Trophoblast cell (in vitro differentiated cells and primary cell): ENCODE results near the gene SIAH3.

Experiments
- DNase-seq, 2 donors: peaks; one replicate each; pipeline ENCODE4 v3.0.0-alpha.2; 2016
- H2AFZ ChIP-seq: 2 replicates; pipeline ENCODE4 v1.6.1; 2013; ENCODE audit warnings: low read length, moderate library complexity, mild to moderate bottlenecking; ENCODE audit not compliant: insufficient read depth, poor library complexity
- H2AK5ac ChIP-seq: 2 replicates; pipeline ENCODE4 v1.6.1; 2013; ENCODE audit warnings: mild to moderate bottlenecking, low read length
- H2BK120ac ChIP-seq: 2 replicates; pipeline ENCODE4 v1.6.1; 2013; ENCODE audit warnings: low read length, mild to moderate bottlenecking, moderate library complexity; ENCODE audit not compliant: insufficient read depth, poor library complexity
- H2BK12ac ChIP-seq: 2 replicates; pipeline ENCODE4 v1.6.1; 2013; ENCODE audit warnings: mild to moderate bottlenecking, low read length, moderate library complexity
- H2BK5ac ChIP-seq: 2 replicates; pipeline ENCODE4 v1.6.1; 2013; ENCODE audit warnings: low read length, low read depth, moderate library complexity, mild to moderate bottlenecking; ENCODE audit not compliant: poor library complexity
- H3K14ac ChIP-seq: 2 replicates; pipeline ENCODE4 v1.6.1; 2013; ENCODE audit warnings: mild to moderate bottlenecking, low read length
- H3K18ac ChIP-seq: 2 replicates; pipeline ENCODE4 v1.6.1; 2013; ENCODE audit warnings: mild to moderate bottlenecking, low read length
- H3K23ac ChIP-seq: 2 replicates; pipeline ENCODE4 v1.6.1; 2013; ENCODE audit warnings: low read length
- H3K27ac ChIP-seq: 2 replicates; pipeline ENCODE4 v1.5.1; 2013; ENCODE audit warnings: low read depth, mild to moderate bottlenecking, inconsistent platforms, low read length, moderate library complexity
- H3K27me3 ChIP-seq: 2 replicates; pipeline ENCODE4 v1.6.1; 2013; ENCODE audit warnings: inconsistent platforms, mild to moderate bottlenecking, low read length, moderate library complexity; ENCODE audit not compliant: insufficient read depth
- H3K36me3 ChIP-seq, 2 experiments: 1 replicate in 1 of 2; 2 replicates in 1 of 2; pipeline ENCODE4 v1.6.1; 2013; ENCODE audit warnings: low read length in 2 of 2, mild to moderate bottlenecking in 2 of 2, moderate library complexity in 1 of 2; ENCODE audit not compliant: insufficient read depth in 2 of 2, control insufficient read depth in 1 of 2
- H3K4ac ChIP-seq: 2 replicates; pipeline ENCODE4 v1.6.1; 2013; ENCODE audit warnings: low read depth, mild to moderate bottlenecking, low read length, moderate library complexity
- H3K4me1 ChIP-seq, 2 experiments: 1 replicate in 1 of 2; 2 replicates in 1 of 2; pipeline ENCODE4 v1.6.1; 2013; ENCODE audit warnings: low read length in 2 of 2, mild to moderate bottlenecking in 2 of 2, moderate library complexity in 1 of 2; ENCODE audit not compliant: insufficient read depth in 2 of 2, control insufficient read depth in 1 of 2
- H3K4me2 ChIP-seq: 2 replicates; pipeline ENCODE4 v1.6.1; 2013; ENCODE audit warnings: inconsistent platforms, mild to moderate bottlenecking, low read length, moderate library complexity
- H3K4me3 ChIP-seq: 2 replicates; pipeline ENCODE4 v1.5.1; 2013; ENCODE audit warnings: mild to moderate bottlenecking, low read depth, low read length, inconsistent platforms
- H3K79me1 ChIP-seq: one replicate; pipeline ENCODE4 v1.6.1; 2013; ENCODE audit warnings: low read length
- H3K79me2 ChIP-seq: 2 replicates; pipeline ENCODE4 v1.6.1; 2013; ENCODE audit warnings: low read length, mild to moderate bottlenecking; ENCODE audit not compliant: control insufficient read depth, insufficient read depth, poor library complexity
- H3K9ac ChIP-seq: 2 replicates; pipeline ENCODE4 v1.6.1; 2013; ENCODE audit warnings: mild to moderate bottlenecking, low read length
- H3K9me3 ChIP-seq: 2 replicates; pipeline ENCODE4 v1.6.1; 2013; ENCODE audit warnings: low read depth, mild to moderate bottlenecking, control low read depth, inconsistent platforms, low read length; ENCODE audit not compliant: insufficient read depth
- H4K12ac ChIP-seq: 2 replicates; pipeline ENCODE4 v1.6.1; 2013; ENCODE audit warnings: low read depth, mild to moderate bottlenecking, low read length, moderate library complexity
- H4K8ac ChIP-seq: 2 replicates; pipeline ENCODE4 v1.6.1; 2013; ENCODE audit warnings: low read depth, mild to moderate bottlenecking, low read length, moderate library complexity
- H4K91ac ChIP-seq: one replicate; pipeline ENCODE4 v1.6.1; 2013; ENCODE audit warnings: low read depth, mild to moderate bottlenecking, low read length, moderate library complexity
- WGBS: extraction: QIAGEN DNeasy Blood & Tissue Kit; methylation state at CpG from one replicate; pipeline ENCODE4 v1.1.7; 2013; ENCODE audit warnings: missing lambda C conversion rate; ENCODE audit not compliant: insufficient read length, insufficient coverage; ENCODE audit errors: extremely low coverage; 5-methylcytosine and 5-hydroxymethylcytosine counted together

The SIAH3 gene

DNA sequence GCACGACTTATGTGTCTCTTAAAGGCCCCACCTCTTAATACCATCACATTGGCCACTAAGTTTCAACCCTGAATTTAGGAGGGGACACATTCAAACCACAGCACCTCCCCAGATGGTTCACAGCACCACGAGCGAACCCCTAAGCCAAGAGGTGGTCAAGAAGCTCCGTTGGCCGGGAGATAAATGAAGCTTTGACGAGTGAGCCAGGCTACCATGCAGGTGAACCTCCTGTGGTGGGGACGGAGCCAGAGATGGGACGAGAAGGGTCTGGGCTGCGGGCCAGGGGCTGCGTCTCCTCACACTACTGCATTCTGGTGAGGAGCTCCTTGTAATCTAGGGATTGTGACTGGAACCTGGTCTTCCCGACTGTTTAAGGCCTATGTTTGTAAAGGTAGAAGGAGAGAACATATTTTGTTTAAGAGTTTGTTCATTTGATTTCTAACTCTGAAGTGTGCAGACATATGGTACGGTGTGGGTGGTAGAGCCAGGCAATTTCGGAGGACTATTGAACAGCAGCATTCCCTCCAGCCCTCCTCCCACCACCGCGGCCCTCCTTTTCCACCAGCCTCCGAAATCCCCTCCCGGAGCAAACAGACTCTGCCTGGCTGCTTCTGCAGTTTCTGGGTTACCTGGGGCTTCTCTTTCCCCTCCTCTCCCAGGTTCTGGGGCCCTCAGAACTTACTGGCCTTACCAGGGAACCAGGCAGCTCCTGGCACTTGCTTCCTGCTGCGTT, 31.3 kb downstream of the SIAH3 start:
- Histone ChIP-seq H3K18ac (no peak overlapping the region), H4K12ac (no peak overlapping the region), H3K27ac (no peak overlapping the region), H4K91ac (no peak overlapping the region), H3K23ac (no peak overlapping the region), H3K4me2 (no peak overlapping the region), H2BK12ac (no peak overlapping the region), H3K36me3 (no peaks in the 10 kb centered on the region), H3K27me3 (no peaks in the 10 kb centered on the region), H3K4me3 (no peak overlapping the region), H2BK5ac (no peak overlapping the region), H3K79me2 (no peaks in the 10 kb centered on the region), H2AFZ (no peak overlapping the region), H3K4ac (no peak overlapping the region), H2BK120ac (no peak overlapping the region), H4K8ac (no peak overlapping the region), H2AK5ac (no peak overlapping the region), H3K4me1 (no peaks in the 10 kb centered on the region), H3K9ac (no peak overlapping the region), H3K9me3 (no peaks in the 10 kb centered on the region), H3K14ac (no peak overlapping the region), H3K79me1 (no peaks in the 10 kb centered on the region)
- DNase-seq, result no peak
- no CpG with 5 or more reads among the region's 18 CpGs for WGBS

- Histone ChIP-seq H3K4me1 (no peaks in the 10 kb centered on the region), H2AFZ (no peak overlapping the region), H3K79me2 (no peaks in the 10 kb centered on the region), H2AK5ac (no peak overlapping the region), H3K9ac (no peak overlapping the region), H3K9me3 (no peaks in the 10 kb centered on the region), H3K23ac (no peak overlapping the region), H3K36me3 (no peaks in the 10 kb centered on the region), H4K12ac (no peak overlapping the region), H4K8ac (no peak overlapping the region), H3K4ac (no peak overlapping the region), H3K27ac (no peak overlapping the region), H3K18ac (no peak overlapping the region), H3K27me3 (no peaks in the 10 kb centered on the region), H3K14ac (no peak overlapping the region), H3K4me2 (no peak overlapping the region), H3K79me1 (no peaks in the 10 kb centered on the region), H4K91ac (no peak overlapping the region), H2BK120ac (no peak overlapping the region), H3K4me3 (no peak overlapping the region), H2BK5ac (no peak overlapping the region), H2BK12ac (no peak overlapping the region)
- no CpG with 5 or more reads among the region's 2 CpGs for WGBS
- no peak for DNase-seq
These were observed 33.7 kb downstream of the SIAH3 start for GRCh38 chr13:45817833-45818232.

- Histone ChIP-seq H3K79me1 (no peaks in the 10 kb centered on the region), H3K27ac (no peak overlapping the region), H2BK5ac (no peak overlapping the region), H3K9me3 (no peaks in the 10 kb centered on the region), H2BK12ac (no peak overlapping the region), H3K4me3 (no peak overlapping the region), H3K9ac (no peak overlapping the region), H3K4ac (no peak overlapping the region), H4K12ac (no peak overlapping the region), H3K36me3 (no peaks in the 10 kb centered on the region), H2AFZ (no peak overlapping the region), H2BK120ac (no peak overlapping the region), H4K91ac (no peak overlapping the region), H3K4me2 (no peak overlapping the region), H3K18ac (no peak overlapping the region), H3K4me1 (no peaks in the 10 kb centered on the region), H4K8ac (no peak overlapping the region), H3K23ac (no peak overlapping the region), H3K14ac (no peak overlapping the region), H3K79me2 (no peaks in the 10 kb centered on the region), H3K27me3 (no peaks in the 10 kb centered on the region), H2AK5ac (no peak overlapping the region)
- WGBS, result no CpG with 5 or more reads among the region's 6 CpGs
- no peak for DNase-seq
These were observed 35.1 kb downstream of the SIAH3 start for GRCh38 chr13:45816427-45816826.

DNA sequence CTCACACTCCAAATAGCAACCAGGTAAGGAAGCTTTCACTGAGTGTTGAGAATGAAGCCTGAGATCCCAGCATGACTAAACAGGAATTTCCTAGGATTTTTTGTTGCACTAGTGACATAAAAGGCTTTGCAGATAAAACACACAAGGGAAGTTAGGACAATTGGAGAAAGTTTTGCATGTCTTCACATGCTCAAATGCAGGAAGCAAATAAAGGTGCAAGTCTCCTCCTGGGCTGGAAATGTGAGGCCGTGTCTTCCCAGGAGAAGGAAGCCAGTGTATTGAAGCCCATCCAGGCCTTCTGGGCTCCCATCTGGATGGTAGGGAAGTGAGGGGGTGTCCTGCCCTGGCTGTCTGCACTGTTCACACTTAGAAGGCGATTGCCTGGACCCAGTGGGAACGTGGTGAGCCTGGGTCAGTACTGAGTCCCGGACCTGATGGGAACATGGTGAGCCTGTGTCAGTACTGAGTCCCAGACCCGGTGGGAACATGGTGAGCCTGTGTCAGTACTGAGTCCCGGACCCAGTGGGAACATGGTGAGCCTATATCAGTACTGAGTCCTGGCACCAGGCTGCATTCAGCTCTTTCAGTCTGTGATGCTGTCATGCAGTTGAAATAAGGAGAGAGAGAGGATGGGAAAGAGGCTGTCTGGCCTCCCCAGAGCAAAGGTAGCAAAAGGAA, 38.7 kb downstream of the SIAH3 start:
- no CpG with 5 or more reads among the region's 6 CpGs for WGBS
- H3K9me3 ChIP-seq, result no peaks in the 10 kb centered on the region
- H3K79me2 ChIP-seq, result no peaks in the 10 kb centered on the region
- H3K4ac ChIP-seq, result no peak overlapping the region
- no peak overlapping the region for H2BK12ac ChIP-seq
- H3K27ac ChIP-seq, result no peak overlapping the region
- H3K18ac ChIP-seq, result no peak overlapping the region
- H3K36me3 ChIP-seq, result no peaks in the 10 kb centered on the region
- no peaks in the 10 kb centered on the region for H3K27me3 ChIP-seq
- no peak overlapping the region for H3K4me3 ChIP-seq
- no peak overlapping the region for H4K12ac ChIP-seq
- no peak overlapping the region for H3K9ac ChIP-seq
- no peak overlapping the region for H2AK5ac ChIP-seq
- H3K79me1 ChIP-seq, result no peaks in the 10 kb centered on the region
- no peak overlapping the region for H2BK120ac ChIP-seq
- no peak overlapping the region for H3K14ac ChIP-seq
- DNase-seq, result no peak
- H3K4me2 ChIP-seq, result no peak overlapping the region
- H3K23ac ChIP-seq, result no peak overlapping the region
- H2AFZ ChIP-seq, result no peak overlapping the region
- no peak overlapping the region for H4K8ac ChIP-seq
- H4K91ac ChIP-seq, result no peak overlapping the region
- H2BK5ac ChIP-seq, result no peak overlapping the region
- no peaks in the 10 kb centered on the region for H3K4me1 ChIP-seq
